Measurements from ENCODE around the gene SCUBE2.

The SCUBE2 gene

GRCh38 chr11:9091044-9091922 lies at the start of gene SCUBE2:
Gene SCUBE2 (minus strand): TSS chr11:9091599. CDS start chr11:9091528, 71 bp downstream.
- no peak for DNase-seq (ENCODE audit: low read depth in 2 of 2)

DNA sequence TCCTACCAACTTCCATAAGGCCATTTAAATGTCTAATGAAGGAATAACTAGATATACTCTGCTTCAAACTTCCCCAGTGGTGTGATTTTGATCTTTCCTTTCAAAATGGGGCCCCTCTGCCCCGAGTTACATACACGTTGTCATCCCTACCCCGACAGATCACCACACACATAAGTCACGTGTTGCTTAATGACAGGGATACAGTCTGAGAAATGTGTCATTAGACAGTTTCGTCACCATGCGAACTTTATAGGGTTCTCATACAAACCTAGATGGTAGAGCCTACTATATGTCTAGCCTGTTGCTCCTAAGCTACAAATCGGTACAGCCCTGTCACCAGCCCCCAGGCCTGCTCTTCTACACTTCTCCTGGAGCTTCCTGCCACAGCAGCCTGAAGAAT lies 49.8 kb upstream of the SCUBE2 start:
- no peak for DNase-seq (ENCODE audit: low read depth in 2 of 2)

GRCh38 chr11:9139628-9140357 lies 48.4 kb upstream of the SCUBE2 start:
- DNase-seq (ENCODE audit: low read depth in 2 of 2), result no peak

DNA sequence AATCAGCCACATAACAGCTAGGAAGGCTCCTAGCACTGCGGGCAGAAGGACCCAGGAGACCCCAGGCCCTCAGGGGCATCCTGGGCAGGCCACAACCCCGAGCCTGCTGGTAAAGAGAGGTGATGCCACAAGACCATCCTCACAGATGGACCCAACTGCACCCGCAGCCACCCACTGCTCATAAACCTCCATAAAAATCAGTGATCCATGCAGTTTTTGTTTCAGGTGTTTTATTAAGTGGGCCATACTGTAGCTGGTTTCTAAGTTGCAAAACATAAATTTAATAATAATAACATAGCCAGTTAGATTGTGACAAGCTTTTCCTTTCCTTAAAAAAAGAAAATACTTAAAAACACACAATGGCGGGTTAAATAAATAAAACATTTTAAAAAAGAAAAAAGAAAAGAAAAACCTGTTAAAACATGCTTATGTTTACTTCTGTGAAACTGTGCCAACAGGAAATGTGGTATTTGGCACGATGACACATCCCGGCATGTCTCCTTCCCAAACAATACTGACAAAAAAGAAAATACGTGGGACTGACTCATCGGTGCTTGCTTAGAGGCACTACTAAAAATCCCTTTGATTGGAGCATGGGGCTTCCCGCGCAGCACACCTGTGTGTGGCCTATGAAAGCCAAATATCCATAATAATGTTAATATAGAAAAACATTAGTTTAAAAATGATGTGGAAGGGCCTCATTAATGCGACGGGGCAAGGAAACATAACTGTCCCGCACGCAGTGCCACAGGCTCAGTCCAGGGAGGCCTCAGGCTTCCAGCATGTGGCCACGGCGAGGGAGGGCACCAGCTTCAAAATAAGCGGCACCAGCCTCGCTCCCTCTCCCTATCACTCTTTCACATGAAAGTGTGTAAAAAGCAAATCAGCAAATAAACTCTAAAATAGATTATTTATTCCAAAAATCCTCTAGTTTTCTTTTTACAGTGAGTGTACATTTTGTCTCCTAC lies 47.5 kb upstream of the SCUBE2 start:
- no peak for DNase-seq (ENCODE audit: low read depth in 2 of 2)

DNA sequence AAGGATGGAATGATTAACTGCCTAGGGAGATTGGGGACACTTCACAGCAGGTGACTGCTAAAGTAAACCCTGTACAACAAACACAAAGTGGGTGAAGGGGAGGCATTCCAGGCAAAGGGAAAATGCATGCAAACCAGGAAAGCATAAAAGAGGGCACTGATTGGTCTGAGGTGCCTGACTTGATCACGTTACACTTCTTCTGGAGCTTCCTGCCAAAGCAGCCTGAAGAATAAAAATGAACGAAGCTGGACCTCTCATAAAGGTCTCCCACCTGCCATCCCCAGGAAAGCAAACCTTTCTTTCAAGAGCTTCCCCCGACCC lies 46.7 kb upstream of the SCUBE2 start:
- DNase-seq (ENCODE audit: low read depth in 2 of 2), result no peak

DNA sequence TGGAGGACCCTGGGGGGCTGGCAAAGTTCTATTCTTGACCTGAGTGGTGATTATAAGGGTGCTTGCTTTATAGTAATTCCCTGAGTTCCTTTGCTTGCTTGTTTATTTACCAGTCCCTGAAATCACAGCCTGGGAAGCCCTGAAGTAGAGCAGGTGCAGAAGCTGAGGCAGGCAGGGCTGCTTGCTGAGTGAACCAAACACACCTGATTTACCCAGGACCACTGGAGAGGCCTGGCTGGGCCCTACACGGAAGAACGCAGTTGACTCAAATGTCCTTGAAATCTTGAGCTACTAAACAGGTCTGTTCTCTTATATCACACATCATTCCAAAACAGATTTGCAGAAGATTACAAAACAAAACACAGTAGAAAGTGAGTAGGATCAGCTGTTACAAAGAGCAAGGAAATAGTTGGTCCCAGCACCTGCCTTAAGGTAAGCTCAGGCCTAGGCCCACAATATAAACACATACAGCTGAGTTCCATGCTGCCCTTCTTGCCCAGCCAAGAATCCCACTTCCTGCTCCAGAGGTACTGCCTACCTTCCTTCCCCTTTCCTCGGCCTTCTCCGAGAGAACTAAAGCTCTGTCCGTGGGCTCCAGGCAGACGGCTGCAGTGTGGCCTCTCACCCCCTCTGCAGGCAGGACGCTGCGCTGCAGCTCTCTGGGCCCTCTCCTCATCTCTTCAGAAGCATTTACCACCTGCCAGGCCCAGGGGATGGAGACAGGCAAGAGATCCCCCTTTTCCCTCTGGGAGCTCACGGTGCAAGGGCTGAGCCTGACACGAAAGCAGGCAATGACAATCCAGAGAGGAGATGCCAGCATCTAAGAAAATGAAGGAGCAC lies 46.1 kb upstream of the SCUBE2 start:
- peak; percentile 20 to 38 for DNase-seq (ENCODE audit: low read depth in 2 of 2)

DNA sequence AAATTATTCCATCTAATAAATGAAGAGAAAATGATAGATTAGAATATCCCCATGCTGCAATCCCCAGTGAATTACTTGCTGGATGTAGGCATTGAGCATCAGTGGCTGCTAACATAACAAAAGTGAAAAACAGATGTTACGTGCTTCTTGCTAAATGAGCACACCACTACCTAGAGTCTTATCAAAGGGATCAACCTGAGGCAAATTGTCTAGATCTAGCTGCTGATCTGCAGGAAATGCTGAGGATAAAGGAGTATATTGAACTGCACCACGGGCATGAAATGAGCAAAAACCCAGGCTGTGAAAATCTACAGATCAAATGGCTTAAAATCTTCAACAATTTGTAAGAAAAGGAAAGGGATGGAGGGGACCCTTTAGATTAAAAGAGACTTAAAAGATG lies 45.3 kb upstream of the SCUBE2 start:
- DNase-seq (ENCODE audit: low read depth in 2 of 2), result no peak

DNA sequence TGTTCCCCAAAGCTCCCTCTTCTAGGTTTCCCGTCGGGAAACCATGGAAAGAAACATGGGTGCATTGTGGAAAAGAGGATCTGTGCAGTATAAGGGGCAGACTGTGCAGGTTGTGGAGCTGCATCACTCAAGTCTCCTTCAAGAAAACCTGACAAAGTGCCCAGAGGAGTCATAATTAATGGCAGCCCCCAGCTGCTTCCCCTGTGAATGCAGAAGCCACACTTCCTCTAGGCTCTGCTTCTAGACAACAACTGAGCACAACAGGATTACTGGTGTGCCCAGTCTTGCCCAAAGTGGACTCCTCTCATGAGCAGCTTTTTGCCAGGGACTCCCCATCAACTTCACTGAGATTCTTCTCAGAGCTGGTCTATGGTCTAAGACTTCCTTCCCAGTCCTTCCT lies 42.6 kb upstream of the SCUBE2 start:
- no peak for DNase-seq (ENCODE audit: low read depth in 2 of 2)

GRCh38 chr11:9132203-9132878 lies 40.9 kb upstream of the SCUBE2 start:
- DNase-seq (ENCODE audit: low read depth in 2 of 2), result no peak

DNA sequence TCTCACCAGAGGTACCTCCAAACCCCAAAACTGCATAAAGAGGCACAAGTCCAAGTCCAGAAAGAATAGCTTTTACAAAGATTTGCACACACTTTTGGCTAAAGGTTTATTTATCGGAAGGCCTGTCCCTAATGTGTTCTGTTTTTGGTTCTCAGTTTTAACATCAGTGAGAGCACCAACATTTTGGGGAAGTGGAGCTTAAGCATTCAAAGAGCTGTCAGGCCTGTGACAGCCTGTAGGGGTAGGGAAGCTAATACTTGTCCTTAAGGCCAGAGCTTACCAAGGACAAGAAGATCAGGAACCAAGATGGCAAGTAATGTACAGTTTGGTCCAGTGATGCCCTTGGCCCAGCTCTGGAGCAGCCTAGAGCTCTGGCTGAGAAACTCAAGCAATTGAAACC lies 38.9 kb upstream of the SCUBE2 start:
- DNase-seq (ENCODE audit: low read depth in 2 of 2), result no peak

GRCh38 chr11:9126636-9127035 lies 35.2 kb upstream of the SCUBE2 start:
- no peak for DNase-seq (ENCODE audit: low read depth in 2 of 2)

DNA sequence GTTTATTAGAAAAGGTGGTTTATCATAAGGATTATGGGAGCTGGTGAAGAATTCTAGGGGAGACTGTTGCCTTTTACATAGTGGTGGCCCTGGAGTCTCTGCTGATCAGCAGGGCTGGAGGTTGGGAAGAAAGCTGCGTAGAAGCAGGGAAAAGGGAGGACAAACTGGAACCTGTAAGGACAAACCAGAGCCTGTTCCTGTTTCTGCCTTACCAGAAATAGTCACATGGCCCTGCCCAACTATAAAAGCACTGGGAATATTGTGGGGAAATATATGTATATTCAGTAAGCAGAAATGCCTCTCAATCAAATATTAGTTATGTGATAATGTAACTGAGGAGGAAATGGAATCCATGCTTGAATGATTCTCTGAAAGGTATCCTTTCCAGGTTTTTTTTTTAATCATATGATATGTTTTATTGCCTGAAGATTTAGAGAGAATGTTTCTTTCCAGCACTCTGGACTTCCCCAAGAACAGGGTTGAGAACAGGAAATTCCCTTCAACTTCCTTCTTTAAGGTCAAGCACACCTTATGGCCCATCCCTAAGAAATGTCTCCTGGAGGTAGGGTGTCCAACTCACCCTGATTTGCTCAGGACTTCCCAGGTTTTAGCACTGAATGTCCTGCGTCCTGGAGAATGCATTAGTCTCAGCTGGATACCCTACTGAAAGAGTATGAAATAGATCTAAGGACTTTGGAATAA lies 33.9 kb upstream of the SCUBE2 start:
- no peak for DNase-seq (ENCODE audit: low read depth in 2 of 2)

DNA sequence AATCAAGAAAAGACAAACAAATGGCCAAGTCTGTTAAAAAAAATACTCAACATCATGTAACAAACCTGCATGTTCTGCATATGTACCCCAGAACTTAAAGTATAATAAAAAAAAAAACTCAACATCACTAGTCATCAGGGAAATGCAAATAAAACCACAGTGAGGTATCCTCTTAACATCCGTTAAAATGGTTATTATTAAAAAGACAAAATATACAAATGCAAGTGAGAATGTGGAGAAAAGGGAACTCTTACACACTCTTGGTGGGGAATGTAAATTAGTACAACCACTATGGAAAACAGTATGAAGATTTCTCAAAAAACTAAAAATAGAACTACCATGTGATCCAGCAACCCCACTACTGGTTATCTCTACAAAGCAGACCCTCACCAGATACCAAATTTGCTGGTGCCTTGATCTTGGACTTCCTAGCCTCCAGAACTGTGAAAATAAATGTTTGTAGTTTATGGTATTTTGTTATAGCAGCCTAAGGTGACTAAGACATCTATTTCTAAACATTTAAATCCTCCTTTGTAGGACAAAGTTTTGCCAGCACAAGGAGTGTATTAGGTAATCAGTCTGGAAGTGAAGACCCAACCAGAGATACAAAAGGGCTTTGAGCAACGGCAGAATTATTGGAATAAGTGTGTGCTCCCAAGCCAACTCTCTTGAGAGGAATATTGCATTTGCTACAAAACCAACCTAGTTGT lies 32.4 kb upstream of the SCUBE2 start:
- DNase-seq (ENCODE audit: low read depth in 2 of 2), result no peak

- no peak for DNase-seq (ENCODE audit: low read depth in 2 of 2)
Measured at GRCh38 chr11:9121469-9121796, 30.0 kb upstream of the SCUBE2 start.

DNA sequence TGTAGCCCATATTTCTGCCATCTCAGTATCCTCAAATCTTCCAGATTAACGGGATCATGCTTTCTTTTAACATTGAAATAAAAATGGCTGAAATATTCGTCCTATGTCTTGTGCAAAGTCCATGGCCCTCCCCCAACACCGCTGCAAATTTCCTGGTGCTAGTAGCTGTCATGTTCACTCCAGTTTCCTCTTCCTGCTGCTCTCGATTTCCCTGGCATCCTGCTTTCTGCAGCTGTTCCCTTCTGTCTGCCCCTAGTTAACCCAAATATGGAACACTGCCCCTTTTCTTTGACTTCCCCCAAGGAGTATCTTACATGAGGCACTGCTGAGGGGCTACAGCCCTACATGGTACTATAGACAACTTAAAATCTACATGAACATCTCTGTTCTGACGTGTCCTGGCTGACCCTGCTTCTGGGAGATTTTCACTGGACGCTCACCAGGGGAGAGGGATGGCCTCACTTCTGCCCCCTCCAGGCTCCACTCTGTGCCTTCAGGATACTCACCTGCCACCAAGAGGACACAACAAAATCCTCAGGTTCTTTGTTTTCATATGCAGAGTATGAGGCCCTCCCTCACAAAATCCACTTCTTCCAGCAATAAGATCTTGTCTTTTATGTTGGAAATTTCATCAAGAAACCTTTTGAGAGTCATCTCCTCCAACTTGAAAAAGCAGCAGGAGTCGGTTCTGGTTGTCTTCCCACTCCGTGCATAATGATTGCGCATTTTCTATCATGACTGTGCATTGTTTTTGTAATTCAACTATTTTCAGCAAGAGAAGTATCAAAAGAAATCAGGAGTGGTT lies 29.5 kb upstream of the SCUBE2 start:
- no peak for DNase-seq (ENCODE audit: low read depth in 2 of 2)

GRCh38 chr11:9118277-9118676 lies 26.9 kb upstream of the SCUBE2 start:
- DNase-seq (ENCODE audit: low read depth in 2 of 2), result no peak

- no peak for DNase-seq (ENCODE audit: low read depth in 2 of 2)
Measured at GRCh38 chr11:9112075-9112474, 20.7 kb upstream of the SCUBE2 start.

DNA sequence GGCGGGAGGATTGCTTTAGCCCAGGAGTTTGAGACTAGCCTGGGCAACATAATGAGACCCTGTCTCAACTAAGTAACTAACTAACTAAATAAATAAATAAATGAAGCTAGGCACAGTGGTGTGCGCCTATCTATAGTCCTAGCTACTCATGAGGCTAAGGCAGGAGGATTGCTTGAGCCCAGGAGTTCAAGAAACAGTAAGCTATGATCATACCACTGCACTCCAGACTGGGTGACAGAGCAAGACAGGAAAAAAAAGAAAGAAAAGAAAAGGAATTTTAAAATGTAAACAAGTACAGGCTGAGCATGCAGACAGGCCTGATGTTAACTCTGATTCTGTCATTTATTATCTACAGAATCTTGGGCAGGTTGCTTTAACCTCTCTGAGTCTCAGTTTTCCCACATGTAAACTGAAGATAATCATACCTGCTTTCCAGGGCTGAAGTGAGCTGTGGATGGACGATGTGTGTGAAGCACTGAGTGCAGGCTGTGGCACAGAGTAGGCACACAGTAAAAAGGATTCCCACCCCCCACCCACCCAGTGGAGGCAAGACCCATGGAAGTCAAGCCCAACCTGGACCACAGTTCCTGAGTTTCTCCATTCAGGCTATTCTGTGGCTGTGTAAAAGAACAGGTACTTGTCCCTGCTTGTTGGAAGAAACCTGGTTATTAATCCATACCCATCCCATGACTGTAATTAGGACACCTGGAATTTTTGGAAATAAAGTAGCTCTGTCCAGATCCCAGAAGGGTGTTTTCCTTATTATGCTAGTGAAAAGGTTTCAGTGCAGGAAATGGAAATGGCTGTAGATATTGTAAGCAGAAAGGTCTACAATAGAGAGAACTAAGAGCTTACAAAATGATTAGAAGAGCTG lies 18.7 kb upstream of the SCUBE2 start:
- no peak for DNase-seq (ENCODE audit: low read depth in 2 of 2)
